HG03095 (cell line): Measurements from ENCODE around the gene DPH5.
"Not testable (repeated sequence)": the region's sequence is repeated elsewhere in the genome, so short reads cannot be mapped to it uniquely, and the experiment has no call there.

Experiments used
- ATAC-seq: cut with Tn5 transposase; IDR thresholded peaks from one replicate; pipeline ENCODE4 v1.9.1; 2021; ENCODE audit warnings: moderate library complexity; ENCODE audit not compliant: unreplicated experiment

Gene DPH5

GRCh38 chr1:101025657-101026429 lies at the start of gene DPH5:
TSS of gene DPH5 (minus strand) at chr1:101025784. CDS start at chr1:101025443, 341 bp downstream.
- ATAC-seq, result peak; percentile 76

- ATAC-seq, result no peak
Observed at GRCh38 chr1:101073836-101074235, 48.3 kb upstream of the DPH5 start.

GRCh38 chr1:101071470-101071891 lies 45.9 kb upstream of the DPH5 start:
- ATAC-seq, result no peak

GRCh38 chr1:101069158-101069557 lies 43.6 kb upstream of the DPH5 start:
- no peak for ATAC-seq

GRCh38 chr1:101066937-101067335 lies 41.4 kb upstream of the DPH5 start:
- not testable (repeated sequence) for ATAC-seq

- no peak for ATAC-seq
Observed at GRCh38 chr1:101066260-101066936, 40.8 kb upstream of the DPH5 start.

- ATAC-seq, result peak; percentile 42
Observed at GRCh38 chr1:101065575-101065974, 40.0 kb upstream of the DPH5 start.

- no peak for ATAC-seq
Observed at GRCh38 chr1:101064697-101065096, 39.1 kb upstream of the DPH5 start.

GRCh38 chr1:101060992-101061391 lies 35.4 kb upstream of the DPH5 start:
- ATAC-seq, result no peak

GRCh38 chr1:101059945-101060542 lies 34.5 kb upstream of the DPH5 start:
- ATAC-seq, result no peak

GRCh38 chr1:101055623-101056022 lies 30.0 kb upstream of the DPH5 start:
- ATAC-seq, result no peak

GRCh38 chr1:101051688-101052638 lies 26.4 kb upstream of the DPH5 start:
- ATAC-seq, result peak; percentile 91

- no peak for ATAC-seq
Observed at GRCh38 chr1:101050869-101051268, 25.3 kb upstream of the DPH5 start.

GRCh38 chr1:101044749-101045148 lies 19.2 kb upstream of the DPH5 start:
- no peak for ATAC-seq

- no peak for ATAC-seq
Observed at GRCh38 chr1:101044259-101044658, 18.7 kb upstream of the DPH5 start.

- ATAC-seq, result no peak
Observed at GRCh38 chr1:101043776-101044175, 18.2 kb upstream of the DPH5 start.

GRCh38 chr1:101041300-101041699 lies 15.7 kb upstream of the DPH5 start:
- no peak for ATAC-seq

- ATAC-seq, result no peak
Observed at GRCh38 chr1:101040666-101041065, 15.1 kb upstream of the DPH5 start.

GRCh38 chr1:101039245-101039644 lies 13.7 kb upstream of the DPH5 start:
- ATAC-seq, result no peak

GRCh38 chr1:101037316-101037715 lies 11.7 kb upstream of the DPH5 start:
- no peak for ATAC-seq

GRCh38 chr1:101033017-101033416 lies 7.4 kb upstream of the DPH5 start:
- no peak for ATAC-seq
